Lung microvascular endothelial cell (primary cell): ENCODE data around the gene OR8A1. TPM values are rescaled to one million over a fixed set of nuclear protein-coding genes. Genes with fewer than 3 reads are reported as not detected.

Experiments
- DNase-seq, 2 donors: peaks; one replicate each; pipeline versions ENCODE4 v3.0.0 to v3.0.0-alpha.2; 2010; ENCODE audit warnings: low read depth in 2 of 2
- total RNA-seq: library from RNA; depleted of rRNA; stranded (reverse); fragments of >200 nt; gene quantifications from 2 replicates; pipeline ENCODE4 v1.2.1, GENCODE V29; 2014

OR8A1 gene
- under 0.01 TPM in 1 of 2 replicates, not detected in the other for total RNA-seq

DNA sequence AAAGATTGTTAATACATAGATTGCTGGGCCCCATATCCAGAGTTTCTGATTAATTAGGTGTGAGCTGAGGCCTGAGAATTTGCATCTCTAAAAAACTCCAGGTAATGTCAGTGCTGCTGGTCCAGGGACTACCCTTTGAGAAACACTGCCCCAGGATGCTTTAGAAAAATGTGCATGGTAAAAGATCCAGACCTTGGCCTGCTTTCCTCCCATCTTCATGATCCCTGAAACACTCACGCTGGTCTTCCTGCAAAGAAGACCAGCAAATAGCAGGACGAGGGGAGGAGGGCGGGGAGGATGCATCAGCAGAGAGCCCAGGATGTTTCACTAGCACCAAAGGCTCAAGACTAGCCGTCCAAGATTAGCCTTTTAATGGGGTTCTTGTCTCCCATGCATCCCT is at the start of gene OR8A1:
TSS of gene OR8A1 (plus strand) at position 301 of the 400 bp plus-strand sequence. CDS start 123 bp downstream, outside the sequence.
- DNase-seq, result no peak

DNA sequence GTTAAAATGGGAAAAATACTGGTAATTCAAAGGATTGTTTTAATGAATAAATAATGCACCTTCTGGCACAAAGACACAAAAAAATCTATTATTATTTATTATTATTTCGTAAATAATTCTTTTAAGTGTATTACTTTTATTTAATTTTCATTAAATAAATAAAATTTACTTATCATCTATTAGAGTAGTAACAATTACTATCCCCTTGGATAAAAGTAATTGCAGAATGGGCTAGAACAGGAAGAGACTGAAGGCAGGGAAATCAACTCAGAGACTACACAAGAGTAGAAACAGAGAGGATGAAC is 49.3 kb upstream of the OR8A1 start:
- DNase-seq, result no peak

DNA sequence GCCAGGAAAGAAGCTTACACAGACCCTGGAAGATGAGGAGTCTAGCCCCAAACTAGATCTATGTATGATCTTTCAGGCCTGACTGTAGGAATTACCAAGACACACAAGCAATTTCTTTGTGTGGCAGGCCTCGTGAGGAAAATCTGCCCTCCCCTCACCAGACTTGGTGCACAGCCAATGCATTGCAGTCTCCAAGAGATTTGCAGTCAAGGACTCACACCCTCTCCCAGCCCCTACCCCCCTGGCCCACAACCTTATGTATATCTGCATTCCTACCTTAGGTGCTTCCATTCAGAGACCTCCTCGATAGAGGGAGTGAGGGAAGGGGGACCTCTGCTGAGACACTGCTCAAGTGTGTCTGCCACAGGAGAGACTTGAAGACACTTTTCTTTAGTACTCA is 36.2 kb upstream of the OR8A1 start:
- DNase-seq, result no peak

DNA sequence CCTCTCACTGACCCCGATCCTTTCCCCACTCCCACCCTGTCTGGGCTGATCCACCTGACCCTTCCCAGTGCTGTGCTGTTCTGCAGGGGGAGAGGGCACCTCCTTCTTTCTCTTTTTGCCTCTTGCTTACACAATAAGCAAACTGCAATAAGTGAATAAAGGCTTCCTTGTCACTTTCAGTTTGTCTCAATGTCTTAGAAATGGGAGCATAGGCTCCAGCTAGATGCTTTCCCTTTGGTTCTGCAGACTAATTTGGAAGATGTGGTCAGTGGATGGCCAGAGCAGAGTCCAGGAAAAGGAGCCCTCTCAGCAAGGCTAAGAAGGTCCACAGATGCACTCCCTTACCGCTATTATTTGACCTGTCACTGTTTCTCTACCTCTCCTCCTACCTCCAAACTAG is 35.7 kb upstream of the OR8A1 start:
- no peak for DNase-seq

DNA sequence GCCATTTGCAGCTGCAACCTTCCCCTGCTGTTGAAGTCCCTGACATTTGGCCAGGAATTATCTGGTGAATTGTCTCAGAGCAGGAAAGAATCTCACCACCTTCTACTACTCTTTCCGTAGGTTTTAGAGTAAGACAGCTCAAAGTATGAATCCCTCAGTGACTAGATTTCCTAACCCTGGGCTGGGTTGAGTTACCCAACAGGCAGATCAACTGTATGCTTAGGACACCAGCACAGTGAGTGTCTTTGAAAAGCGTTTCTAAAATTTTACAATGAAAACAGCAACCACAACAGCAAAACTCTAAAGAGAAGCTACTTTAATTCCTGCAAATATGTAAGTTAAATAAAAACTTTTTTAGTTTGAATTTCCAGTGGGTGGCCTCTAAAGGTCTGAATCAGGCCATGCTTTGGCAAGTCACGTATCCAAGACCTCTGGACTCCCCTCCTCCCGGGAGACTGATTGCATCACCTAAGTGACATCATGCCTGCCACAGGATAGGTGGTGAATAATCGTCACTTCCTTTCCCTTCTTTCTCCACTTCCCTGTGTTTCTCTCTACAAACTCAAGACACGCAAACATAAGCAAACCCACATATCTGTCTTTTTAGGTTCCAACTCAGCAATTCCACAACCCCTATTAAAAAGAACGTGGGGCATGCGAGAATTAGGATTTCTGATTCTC is 34.1 kb upstream of the OR8A1 start:
- peak in 1 of 2 donors; percentile 1 for DNase-seq

DNA sequence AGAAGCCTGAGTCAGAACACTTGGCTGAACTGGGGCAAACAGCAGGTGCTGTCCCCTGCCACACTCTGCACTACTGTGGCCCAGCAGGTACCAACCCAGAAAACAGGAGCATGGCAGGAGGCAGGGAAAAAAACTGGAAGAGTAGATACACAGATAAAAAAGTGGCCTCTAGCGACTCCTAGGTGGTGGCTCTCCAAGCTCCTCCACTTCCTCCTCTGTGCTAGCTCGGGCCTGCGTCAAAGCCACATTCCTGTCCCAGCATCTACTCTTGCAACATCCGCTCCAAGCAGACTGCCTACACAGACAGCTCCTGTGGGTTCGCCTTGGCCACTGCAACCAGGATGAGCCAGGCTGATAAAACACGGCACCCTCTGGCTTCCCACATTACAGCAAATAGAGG is 33.3 kb upstream of the OR8A1 start:
- DNase-seq, result no peak

DNA sequence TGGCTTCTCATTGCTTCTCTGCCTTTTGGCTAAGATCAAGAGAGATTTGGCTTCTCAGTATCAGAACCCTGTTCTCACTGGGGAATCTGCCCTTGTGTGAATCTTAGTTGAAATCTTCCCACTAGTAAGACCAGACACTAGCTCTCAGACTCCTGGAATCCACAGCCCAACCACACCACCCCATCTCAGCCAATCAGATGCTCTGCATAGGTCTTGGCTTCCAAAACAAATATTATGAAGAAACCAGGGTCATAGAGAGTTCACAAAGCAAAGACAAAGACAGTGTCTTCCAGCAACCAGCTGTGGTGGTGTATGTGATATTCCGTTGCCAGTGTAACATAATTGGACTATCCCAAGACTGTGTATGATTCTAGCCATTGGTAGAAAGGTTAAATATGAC is 31.8 kb upstream of the OR8A1 start:
- peak in 1 of 2 donors; percentile 7 for DNase-seq

DNA sequence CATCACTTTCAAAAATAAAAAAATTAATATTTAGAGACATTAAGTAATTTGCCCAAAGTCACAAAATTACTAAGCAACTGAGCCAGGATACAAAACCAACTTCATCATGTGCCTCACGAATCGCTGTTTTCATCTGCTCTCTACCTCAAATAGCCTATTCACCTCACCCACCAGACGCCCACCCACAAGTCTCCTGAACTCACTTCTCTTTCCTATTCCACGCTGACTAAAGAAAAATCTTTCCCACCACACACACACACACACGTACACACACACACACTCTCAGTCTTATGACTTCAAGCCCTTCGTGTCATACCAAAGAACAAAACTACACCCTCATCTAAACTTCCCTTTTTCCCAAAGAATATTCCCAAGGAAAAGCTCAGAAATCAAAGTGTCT is 28.6 kb upstream of the OR8A1 start:
- no peak for DNase-seq

DNA sequence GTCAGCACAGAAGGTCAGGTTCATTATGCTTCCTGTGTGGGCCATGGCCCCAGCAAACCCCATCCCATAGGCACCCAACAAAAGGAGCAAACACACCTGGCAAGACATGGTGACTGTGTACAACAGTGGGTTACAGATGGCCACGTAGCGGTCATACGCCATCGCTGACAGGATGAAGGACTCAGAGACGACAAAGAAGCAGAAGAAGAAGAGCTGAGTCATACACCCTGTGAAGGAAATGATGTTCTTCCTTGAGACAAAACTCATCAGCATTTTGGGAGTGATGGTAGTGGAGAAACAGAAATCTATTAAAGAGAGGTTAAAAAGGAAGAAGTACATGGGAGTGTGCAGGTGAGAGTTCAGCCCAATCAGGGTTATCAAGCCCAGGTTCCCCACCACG is 26.7 kb upstream of the OR8A1 start:
- peak in 1 of 2 donors; percentile 8 for DNase-seq

DNA sequence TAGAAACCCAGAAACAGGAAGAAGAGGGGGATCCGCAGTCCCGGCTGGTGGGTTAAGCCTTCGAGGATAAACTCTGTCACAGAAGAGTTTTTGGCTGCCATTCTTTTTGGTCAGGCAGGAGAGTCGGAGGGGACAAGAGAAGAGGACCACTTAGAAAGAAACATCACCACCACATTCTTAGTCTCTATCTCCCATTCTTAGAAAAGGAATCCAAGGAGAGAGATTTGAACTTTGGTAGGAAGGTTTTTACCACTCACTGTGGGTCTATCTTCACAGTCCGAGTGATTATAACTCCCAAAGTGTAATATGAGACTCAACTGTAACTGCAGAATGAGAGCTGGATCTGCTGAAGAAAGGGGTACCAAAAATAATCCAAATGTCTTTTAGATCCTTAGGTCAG is 26.2 kb upstream of the OR8A1 start, which contains the start of gene OR8B12:
TSS of gene OR8B12 (minus strand) at position 101 of the 400 bp plus-strand sequence. CDS start at position 101, 0 bp downstream.
- DNase-seq, result no peak

DNA sequence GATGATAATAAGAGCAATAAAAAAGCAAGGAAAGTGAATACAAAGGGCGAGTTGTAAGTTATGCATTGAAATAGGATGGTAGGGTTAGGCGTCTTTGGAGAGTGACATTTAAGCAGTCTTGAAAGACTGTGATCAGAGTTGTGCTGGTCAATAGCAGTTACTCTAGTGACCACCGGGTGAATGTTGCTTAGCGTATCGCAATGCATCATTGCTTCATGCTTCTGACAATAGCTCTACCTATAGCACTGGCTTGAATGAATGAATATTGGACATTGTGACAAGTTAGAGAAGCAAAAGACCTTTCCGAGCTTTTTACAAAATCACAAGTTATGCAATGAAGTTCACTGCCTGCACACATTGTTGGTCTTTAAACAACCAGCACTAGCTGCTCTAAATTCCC is 18.6 kb upstream of the OR8A1 start:
- no peak for DNase-seq

DNA sequence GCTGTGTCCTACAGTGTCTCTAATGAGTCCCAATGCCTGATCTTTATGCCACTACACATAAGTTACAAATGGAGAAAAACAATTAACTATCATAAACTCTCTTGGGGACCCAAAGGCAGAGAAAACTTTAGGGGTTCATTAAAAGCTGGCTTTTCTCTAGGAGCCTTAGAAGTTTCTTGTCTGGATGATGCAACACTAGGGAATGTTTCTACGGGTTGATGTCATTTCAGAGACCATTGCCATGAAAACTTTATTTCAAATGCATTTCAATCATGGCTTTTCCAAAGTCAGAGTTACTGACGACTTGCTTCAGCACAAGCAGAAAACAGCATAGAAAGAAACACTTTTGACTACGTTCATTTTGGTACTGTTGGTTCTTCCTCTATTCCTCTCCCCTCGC is 17.8 kb upstream of the OR8A1 start:
- no peak for DNase-seq

DNA sequence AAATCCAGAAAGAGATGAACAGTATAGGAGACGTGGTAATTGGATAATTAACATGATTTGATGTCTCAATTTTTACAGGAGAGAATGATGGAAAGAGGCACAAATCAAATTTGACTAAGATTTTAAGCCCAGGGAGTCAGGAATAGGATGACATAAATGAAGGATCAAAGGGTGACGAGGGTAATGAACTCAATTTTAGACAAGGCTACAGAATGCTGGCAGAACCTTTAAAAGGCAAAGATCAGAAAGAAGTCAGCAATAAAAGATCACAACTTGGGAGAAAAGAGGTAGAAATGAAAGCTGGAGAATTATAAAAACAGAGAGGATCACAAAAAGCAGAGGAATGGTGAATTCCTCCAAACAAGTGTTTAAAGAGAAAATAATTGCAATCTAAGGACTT is 13.0 kb upstream of the OR8A1 start:
- DNase-seq, result no peak

DNA sequence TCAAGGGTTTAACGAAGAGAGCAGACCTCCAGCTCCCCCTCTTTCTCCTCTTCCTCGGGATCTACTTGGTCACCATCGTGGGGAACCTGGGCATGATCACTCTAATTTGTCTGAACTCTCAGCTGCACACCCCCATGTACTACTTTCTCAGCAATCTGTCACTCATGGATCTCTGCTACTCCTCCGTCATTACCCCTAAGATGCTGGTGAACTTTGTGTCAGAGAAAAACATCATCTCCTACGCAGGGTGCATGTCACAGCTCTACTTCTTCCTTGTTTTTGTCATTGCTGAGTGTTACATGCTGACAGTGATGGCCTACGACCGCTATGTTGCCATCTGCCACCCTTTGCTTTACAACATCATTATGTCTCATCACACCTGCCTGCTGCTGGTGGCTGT is 363 bp downstream of the OR8A1 start:
- DNase-seq, result no peak

DNA sequence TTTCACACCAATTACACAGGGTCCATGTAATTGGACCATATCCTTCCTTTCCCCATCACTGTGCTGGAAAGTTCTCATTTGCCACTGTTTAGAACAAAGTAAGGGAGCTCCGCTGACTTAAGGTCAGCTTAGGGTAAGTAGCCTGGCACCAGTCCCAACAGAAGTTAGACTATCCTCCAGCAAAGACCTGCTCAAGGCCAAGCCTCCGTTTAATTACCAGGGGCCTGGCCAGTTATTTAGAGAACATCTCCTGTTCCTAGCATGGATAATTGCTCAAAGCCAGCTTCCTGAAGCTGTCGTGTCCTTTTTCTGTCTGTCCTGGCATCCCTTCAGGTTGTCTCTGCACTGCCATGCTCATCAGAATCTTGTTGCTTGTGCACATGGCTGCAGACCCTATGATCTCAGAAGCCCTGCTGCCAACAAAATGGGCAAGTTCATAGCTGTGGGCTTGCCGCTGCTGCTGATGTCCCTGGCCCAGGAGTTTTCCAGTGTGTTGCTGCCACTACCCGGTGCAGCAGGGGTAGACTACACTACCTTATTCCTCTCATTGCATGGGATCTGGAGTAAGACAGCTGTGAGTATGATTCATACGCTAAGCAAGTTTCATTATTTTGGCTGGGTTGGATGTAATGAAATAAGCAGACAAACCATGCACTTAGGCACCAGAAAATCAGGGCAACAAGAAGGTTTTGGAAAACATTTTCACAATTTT is 8.1 kb downstream of the OR8A1 start:
- DNase-seq, result no peak

DNA sequence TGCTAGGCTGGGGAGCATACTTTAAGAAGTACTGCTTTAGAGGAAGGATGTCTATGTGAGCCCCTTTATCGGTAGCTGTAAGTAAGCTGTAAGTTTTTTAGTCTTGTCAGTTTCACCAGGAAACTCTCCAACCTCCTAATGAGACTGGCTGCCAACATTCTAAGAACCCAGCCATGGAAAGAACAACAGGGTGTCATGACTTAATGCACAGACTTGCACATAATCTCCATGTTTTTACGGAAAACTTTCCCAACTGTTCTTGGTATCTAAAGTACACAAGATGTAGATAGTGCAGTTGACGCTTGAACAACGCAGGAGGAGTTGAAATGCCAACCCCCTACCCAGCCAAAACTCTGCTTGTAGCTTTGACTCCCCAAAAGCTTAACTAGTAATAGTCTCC is 9.0 kb downstream of the OR8A1 start:
- DNase-seq, result no peak

DNA sequence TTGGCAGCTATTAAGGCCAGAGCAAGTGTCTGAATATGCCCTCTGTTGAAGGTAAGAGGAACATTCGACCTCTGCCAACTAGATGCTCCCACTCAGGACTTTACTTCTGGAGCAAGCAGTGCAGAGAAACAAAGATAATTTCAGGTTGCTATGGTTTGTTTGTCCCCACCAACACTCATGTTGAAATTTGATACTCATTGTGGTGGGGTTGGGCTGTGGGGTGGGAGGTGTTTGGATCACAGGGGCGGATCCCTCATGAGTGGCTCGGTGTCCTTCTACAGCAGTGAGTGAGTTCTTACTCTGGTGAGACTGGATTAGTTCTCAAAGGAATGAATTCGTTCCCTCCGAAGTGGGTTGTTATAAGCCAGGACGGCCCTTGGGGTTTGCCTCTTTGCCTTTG is 12.0 kb downstream of the OR8A1 start:
- no peak for DNase-seq

DNA sequence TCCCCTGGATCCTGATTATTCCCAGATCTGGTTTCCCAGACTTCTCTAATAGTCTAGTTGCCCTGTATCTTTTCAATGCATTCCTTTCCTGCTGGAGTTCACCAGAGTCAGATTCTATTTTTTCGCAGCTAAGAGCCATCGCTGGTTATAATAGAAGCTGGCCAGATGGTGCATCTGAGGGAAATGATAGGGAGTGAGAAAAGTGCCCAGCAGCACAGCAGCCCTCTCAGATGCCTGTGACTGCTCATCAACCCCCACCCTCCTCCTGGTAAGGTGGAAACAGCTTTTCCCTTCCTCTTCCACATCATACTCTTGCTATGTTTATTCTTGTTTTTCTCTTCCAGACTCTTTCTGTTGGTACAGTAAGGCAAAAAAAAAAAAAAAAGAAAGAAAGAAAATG is 12.8 kb downstream of the OR8A1 start:
- DNase-seq, result no peak

DNA sequence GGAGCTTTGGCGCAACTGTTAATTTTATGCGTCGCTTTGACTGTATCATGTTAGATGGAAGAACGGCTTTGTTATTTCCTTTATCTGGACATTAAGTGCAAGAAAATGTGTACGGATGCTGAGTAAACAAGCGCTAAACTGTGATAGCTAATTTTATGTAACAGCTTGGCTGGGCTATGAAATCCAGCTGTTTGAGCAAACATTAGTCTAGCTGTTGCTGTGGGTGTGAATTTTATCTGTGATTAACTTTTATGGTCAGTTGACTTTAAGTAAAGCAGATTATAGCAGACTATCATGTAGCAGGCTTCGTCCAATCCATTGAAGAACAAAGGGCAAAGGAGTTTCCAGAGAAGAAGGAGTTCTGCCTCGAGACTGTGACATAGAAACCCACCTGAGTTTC is 14.0 kb downstream of the OR8A1 start:
- no peak for DNase-seq

DNA sequence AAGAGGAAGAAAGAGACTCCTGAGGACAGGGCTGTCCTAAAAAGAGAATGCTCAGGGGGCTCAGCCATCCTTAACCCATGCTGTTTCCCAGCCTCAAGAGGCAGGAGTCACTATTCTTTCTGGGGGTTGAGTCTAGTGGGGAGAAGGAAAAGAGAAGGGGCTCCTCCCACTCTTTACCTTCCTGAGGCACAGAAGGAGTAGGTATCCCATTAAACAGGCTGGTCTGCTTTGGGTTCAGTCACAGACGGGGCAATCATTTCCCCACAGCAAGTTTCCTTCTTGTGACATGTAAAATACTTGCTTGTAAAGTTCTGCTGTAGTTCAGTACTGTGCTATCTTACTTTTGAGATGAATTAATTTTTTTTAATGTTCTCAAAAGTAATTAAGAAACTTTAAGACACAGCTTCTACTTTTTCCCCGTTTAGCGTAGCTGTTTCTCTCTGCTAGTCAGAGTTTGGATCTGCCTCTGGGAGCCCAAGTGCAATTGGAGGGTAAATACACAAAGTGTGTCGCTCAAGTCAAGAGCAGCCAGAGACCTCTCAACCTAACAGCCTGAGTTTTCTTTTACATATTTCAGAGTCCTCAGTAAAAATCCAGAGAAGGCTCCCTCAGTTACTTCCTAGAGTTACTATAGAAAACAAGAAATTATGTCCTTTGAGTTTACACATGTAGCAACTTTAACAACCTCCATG is 15.0 kb downstream of the OR8A1 start:
- no peak for DNase-seq

DNA sequence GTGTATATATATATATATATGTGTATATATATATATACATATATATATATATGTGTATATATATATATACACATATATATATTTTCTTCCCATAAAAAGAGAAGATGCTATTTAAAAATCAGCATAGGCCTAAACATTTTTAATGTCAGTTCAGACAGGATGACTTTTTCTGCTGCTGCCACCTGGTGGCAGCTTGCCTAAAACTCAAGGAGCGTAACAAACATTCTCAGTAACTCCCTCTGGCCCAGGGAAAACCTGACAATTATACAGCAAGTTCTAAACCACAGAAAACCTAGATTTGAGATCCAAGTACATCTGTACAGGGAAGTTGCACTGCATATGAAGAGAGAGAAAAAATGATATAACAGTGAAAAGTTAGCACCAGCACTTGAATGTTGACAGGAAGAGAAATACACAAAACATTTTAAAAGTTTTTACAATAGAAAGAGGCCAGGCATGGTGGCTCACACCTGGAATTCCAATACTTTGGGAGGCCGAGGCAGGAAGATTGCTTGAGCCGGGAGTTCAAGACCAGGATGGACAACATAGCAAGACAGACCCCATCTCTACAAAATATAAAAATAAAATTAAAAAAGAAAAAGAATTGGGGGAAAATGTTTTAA is 16.6 kb downstream of the OR8A1 start:
- peak; percentile 71 for DNase-seq

DNA sequence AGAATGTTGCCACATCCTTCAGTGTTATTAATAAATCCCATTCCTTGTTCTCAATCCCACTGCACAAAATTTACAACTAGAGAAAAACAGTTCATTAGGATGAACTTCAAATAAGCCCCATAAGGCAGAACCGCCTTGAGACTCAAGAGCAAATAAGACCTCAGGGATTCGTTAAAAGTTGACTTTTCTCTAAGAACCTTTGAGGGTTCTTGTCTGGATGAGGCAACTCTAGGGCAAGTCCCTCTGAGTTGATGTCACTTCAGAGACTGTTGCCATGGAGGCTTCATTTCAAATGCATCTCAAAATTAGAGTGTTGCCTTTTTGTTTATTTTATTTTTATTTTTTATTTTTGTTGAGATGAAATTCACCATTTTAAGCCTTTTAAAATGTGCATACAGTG is 21.6 kb downstream of the OR8A1 start:
- no peak for DNase-seq
